ENCODE measurements around the gene SHISA8. TPM values are rescaled to one million over a fixed set of nuclear protein-coding genes. Genes with fewer than 3 reads are reported as not detected.
A peak's percentile ranks its signal among the peaks of the same experiment; 100 is the strongest.
"Not testable (repeated sequence)": the region's sequence is repeated elsewhere in the genome, so short reads cannot be mapped to it uniquely, and the experiment has no call there.

The SHISA8 gene
- total and polyA plus RNA-seq, 12 donors, result 0.16 to 4.6 (median 1.4) TPM

- DNase-seq (no peak), ATAC-seq (peak in 7 of 8 donors; percentile 3 to 48 (median 14))
- H3K4me1 ChIP-seq, result peaks cover 0 to 15% (median 8%) of the 10 kb centered on the region in 9 donors
- intact Hi-C loops (cut with DNase I), result loop anchor here in 1 of 10 donors (5.0 kb wide), 1 partner anchor 261 kb away; the partner anchor contains the start of gene MEI1
- no peaks in the 10 kb centered on the region for H3K9me3 ChIP-seq
- WGBS, 2 donors, result 49 to 51% methylated on average over 23 of the region's 23 CpGs
- H3K4me3 ChIP-seq, result peak overlapping the region in 6 of 10 donors; percentile 17 to 32 (median 28)
- H3K27ac ChIP-seq, result no peak overlapping the region
- TF ChIP-seq CTCF (IDR thresholded peaks at IDR 0.05), result peak in 5 of 9 donors; percentile 2 to 43 (median 5)
- peaks cover 0 to 18% (median 8%) of the 10 kb centered on the region in 7 donors for H3K27me3 ChIP-seq
- H3K36me3 ChIP-seq, result no peaks in the 10 kb centered on the region
These were observed 43.2 kb upstream of the SHISA8 start for GRCh38 chr22:41957941-41958556.

DNA sequence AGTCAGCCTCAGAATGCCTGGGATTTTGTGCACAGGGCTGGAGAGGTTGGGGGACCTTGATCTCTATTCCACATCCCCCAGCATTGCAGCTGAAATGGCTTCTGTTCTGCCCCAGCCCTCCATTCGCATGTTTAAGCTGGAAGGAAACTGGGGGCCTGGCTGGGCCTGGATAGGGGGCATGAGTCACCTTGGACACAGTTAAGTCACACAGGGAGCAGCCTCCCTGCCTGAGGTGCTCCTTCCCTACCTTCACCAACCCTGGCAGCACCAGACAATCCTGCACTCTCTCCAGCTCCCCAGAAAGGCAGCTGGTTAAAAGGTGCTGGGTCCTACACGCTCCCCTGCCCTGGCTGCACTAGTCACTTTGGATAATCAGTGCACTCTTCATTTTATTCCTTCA is 37.8 kb upstream of the SHISA8 start:
- H3K27ac ChIP-seq, result no peak overlapping the region
- peaks cover 0 to 19% (median 7%) of the 10 kb centered on the region in 7 donors for H3K27me3 ChIP-seq
- no peak overlapping the region for H3K4me3 ChIP-seq
- intact Hi-C loops (cut with DNase I), result loop anchor here in 1 of 10 donors (5.0 kb wide), 1 partner anchor 265 kb away; no protein-coding TSS in a partner anchor
- no peaks in the 10 kb centered on the region for H3K36me3 ChIP-seq
- no peaks in the 10 kb centered on the region for H3K9me3 ChIP-seq
- WGBS, 2 donors, result 87 to 100% methylated on average over 2 of the region's 2 CpGs
- no peak for TF ChIP-seq CTCF (IDR thresholded peaks at IDR 0.05)
- no peak for ATAC-seq
- peaks cover 0 to 6% (median 4%) of the 10 kb centered on the region in 9 donors for H3K4me1 ChIP-seq
- DNase-seq, result no peak

DNA sequence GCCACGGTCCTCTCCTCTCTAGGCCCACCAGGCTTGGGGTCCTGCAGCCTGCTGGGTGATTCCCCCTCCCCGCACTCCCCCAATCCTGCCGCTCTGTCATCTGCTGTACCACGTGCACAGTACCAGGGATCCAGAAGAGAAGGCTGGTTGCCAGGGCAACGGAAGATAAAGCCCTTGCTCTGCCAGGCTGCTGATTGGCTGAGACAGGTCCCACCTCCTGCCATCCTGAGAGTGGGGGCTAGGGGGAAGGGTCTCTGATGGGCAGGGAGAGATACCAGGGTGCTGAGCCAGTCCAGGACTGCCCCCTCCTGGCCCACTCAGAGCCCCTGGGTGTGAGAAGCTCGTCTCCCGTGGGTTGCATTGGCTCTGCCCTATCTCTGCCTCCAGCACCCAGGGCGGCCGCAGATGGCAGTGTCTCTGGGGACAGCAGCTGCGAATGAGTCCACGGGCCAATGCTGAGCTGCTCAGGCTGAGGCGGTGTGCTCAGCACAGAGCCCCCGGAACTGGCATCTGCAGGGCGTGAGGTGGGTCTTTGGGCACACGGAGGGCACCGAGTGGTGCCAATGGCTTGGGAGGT is 37.1 kb upstream of the SHISA8 start, which contains the start of gene SMIM45:
SMIM45 (plus strand) TSS at position 253 of the 577 bp plus-strand sequence.
- TF ChIP-seq CTCF (IDR thresholded peaks at IDR 0.05), result no peak
- H3K4me1 ChIP-seq, result peaks cover 0 to 8% (median 0%) of the 10 kb centered on the region in 9 donors
- H3K36me3 ChIP-seq, result no peaks in the 10 kb centered on the region
- intact Hi-C loops (cut with DNase I), result loop anchor here in 1 of 10 donors (5.0 kb wide), 1 partner anchor 265 kb away; no protein-coding TSS in a partner anchor
- 43 to 51% methylated on average over 16 of the region's 16 CpGs for WGBS, 2 donors
- no peaks in the 10 kb centered on the region for H3K9me3 ChIP-seq
- no peak within 1 kb of the TSS for H3K4me3 ChIP-seq
- H3K27ac ChIP-seq, result no peak within 1 kb of the TSS
- peak in 2 of 8 donors; percentile 16 to 42 for ATAC-seq
- DNase-seq, result no peak
- H3K27me3 ChIP-seq, result peaks cover 0 to 15% (median 6%) of the 10 kb centered on the region in 7 donors

GRCh38 chr22:41949297-41949965 is 34.6 kb upstream of the SHISA8 start:
- no peaks in the 10 kb centered on the region for H3K36me3 ChIP-seq
- intact Hi-C loops (cut with DNase I), result no loop called here
- ATAC-seq (no peak), DNase-seq (no peak)
- H3K27ac ChIP-seq, result no peak overlapping the region
- no peak for TF ChIP-seq CTCF (IDR thresholded peaks at IDR 0.05)
- peaks cover 0 to 15% (median 3%) of the 10 kb centered on the region in 7 donors for H3K27me3 ChIP-seq
- no peak overlapping the region for H3K4me3 ChIP-seq
- peaks cover 0 to 24% (median 10%) of the 10 kb centered on the region in 9 donors for H3K4me1 ChIP-seq
- 86 to 87% methylated on average over 7 of the region's 7 CpGs for WGBS, 2 donors
- H3K9me3 ChIP-seq, result no peaks in the 10 kb centered on the region

GRCh38 chr22:41948928-41949296 is 34.0 kb upstream of the SHISA8 start:
- 84 to 97% methylated on average over 8 of the region's 8 CpGs for WGBS, 2 donors
- ATAC-seq; intact Hi-C loops (cut with DNase I); DNase-seq; H3K4me3 ChIP-seq; H3K9me3 ChIP-seq; H3K36me3 ChIP-seq; H3K27ac ChIP-seq: not testable (repeated sequence)
- Histone ChIP-seq H3K4me1 (peaks cover 0 to 24% (median 10%) of the 10 kb centered on the region in 9 donors), H3K27me3 (peaks cover 0 to 15% (median 0%) of the 10 kb centered on the region in 7 donors)

Data from heart right ventricle (tissue), 16 donors.